Breast epithelium (tissue), 3 donors: ENCODE results near the gene GALNT9.

Source experiments
- POLR2A ChIP-seq: fragments of 450-650 bp; IDR thresholded peaks from one replicate; pipeline ENCODE4 v1.6.1; 2016; ENCODE audit warnings: antibody characterized with exemption, mild to moderate bottlenecking, moderate library complexity
- POLR2AphosphoS5 ChIP-seq, 3 donors: sonication (generic); formaldehyde crosslinking; IDR thresholded peaks; one replicate each; pipeline ENCODE4 v1.6.1; 2017; ENCODE audit warnings: antibody characterized with exemption in 3 of 3

GRCh38 chr12:132188916-132189325 lies 140.5 kb downstream of the GALNT9 start:
- TF ChIP-seq POLR2AphosphoS5 (IDR thresholded peaks at IDR 0.05) (no peak), POLR2A (no peak)
